Measurements from ENCODE around the gene MCHR1. TPM values are rescaled to one million over a fixed set of nuclear protein-coding genes. Genes with fewer than 3 reads are reported as not detected.

MCHR1 gene
- total RNA-seq, 1 donor from 2014 or later = 0.39 TPM

- DNase-seq = no peak
These were observed 48.0 kb downstream of the MCHR1 start for GRCh38 chr22:40727070-40727963.

GRCh38 chr22:40727964-40728615, 48.8 kb downstream of the MCHR1 start:
- no peak for DNase-seq

- no peak for DNase-seq
These were observed 49.5 kb downstream of the MCHR1 start for GRCh38 chr22:40728731-40729189.

GRCh38 chr22:40729284-40729683, 50.0 kb downstream of the MCHR1 start:
- no peak for DNase-seq

Other genes starting within 250 kb of the MCHR1 start
- 32.6 TPM for gene MRTFA, start 42.8 kb upstream of the MCHR1 start, total RNA-seq
- 14.2 TPM for gene SLC25A17, start 139.9 kb downstream of the MCHR1 start, total RNA-seq
- 163 TPM for gene ST13, start 177.2 kb downstream of the MCHR1 start, total RNA-seq
- gene XPNPEP3, start 177.7 kb downstream of the MCHR1 start, total RNA-seq = 7.9 TPM
- gene DNAJB7, start 182.6 kb downstream of the MCHR1 start, total RNA-seq = not detected